HCT116 (cell line): ENCODE data around the gene ARHGAP27. TPM values are rescaled to one million over a fixed set of nuclear protein-coding genes. Genes with fewer than 3 reads are reported as not detected.

Experiments
- ATAC-seq: fragments of 200-7000 bp; cut with Tn5 transposase; 2 replicates; pipeline ENCODE4 v1.9.1; 2020; ENCODE audit warnings: mild to moderate bottlenecking, moderate library complexity
- BruUV-seq: library from RNA; stranded (reverse); fragments of 400-500 nt; replicated peaks from 2 replicates; lab custom pipeline; 2021; lab: Mats Ljungman, UMichigan
- CTCF ChIA-PET: fragments of 300-600 bp; sonication (Branson Sonifier 250); formaldehyde crosslinking; loops from one replicate; lab custom pipeline; 2021; ENCODE audit warnings: antibody characterized with exemption; lab: Charles Lee
- POLR2A ChIA-PET: fragments of 300-600, 350-600 bp; sonication (Branson Sonifier 250); formaldehyde crosslinking; loops from one replicate; lab custom pipeline; 2021; ENCODE audit warnings: antibody characterized with exemption; lab: Charles Lee
- RAD21 ChIA-PET, 2 experiments: fragments of 300-600 bp; sonication (Branson Sonifier 250); formaldehyde crosslinking; loops; one replicate each; lab custom pipeline; 2023; ENCODE audit warnings: low total read pairs in 2 of 2; ENCODE audit not compliant: uncharacterized antibody in 2 of 2, unreplicated experiment in 2 of 2, low non-redundant PET in 1 of 2; lab: Charles Lee
- DNase-seq: peaks from one replicate; pipeline ENCODE4 v3.0.0-alpha.2; 2010; ENCODE audit warnings: low read depth, low spot score
- H2AFZ ChIP-seq: fragments of 200-600 bp; shearing (Covaris generic), sonication (generic); 2 replicates; pipeline ENCODE4 v1.6.1; 2017; ENCODE audit warnings: low read depth, mixed run types, mixed read lengths, antibody characterized with exemption, low read length; ENCODE audit not compliant: poor library complexity, severe bottlenecking
- H3K27ac ChIP-seq: 2 replicates; pipeline ENCODE4 v1.5.1; 2012; ENCODE audit warnings: low read depth, low read length
- H3K27me3 ChIP-seq: fragments of 200-600 bp; sonication (generic); 2 replicates; pipeline ENCODE4 v1.6.1; 2016; ENCODE audit warnings: mixed run types, low read length, mixed read lengths; ENCODE audit not compliant: insufficient read depth
- H3K36me3 ChIP-seq, 2 experiments: fragments of 200-500 bp in 1 of 2; fragments of 200-600 bp in 1 of 2; sonication (Bioruptor generic) in 1 of 2; sonication (generic) in 1 of 2; 2 replicates each; pipeline versions ENCODE4 v1.5.1 to v1.6.1; 2014 to 2016; ENCODE audit warnings: low read length in 2 of 2, inconsistent platforms in 1 of 2, mixed read lengths in 1 of 2, mixed run types in 1 of 2; ENCODE audit not compliant: insufficient read depth in 2 of 2, control insufficient read depth in 1 of 2
- H3K4me1 ChIP-seq, 2 experiments: fragments of 200-600 bp in 1 of 2; sonication (generic) in 1 of 2; 2 replicates each; pipeline versions ENCODE4 v1.5.1 to v1.6.1; 2012 to 2017; ENCODE audit warnings: low read length in 2 of 2, inconsistent platforms in 1 of 2, mild to moderate bottlenecking in 1 of 2, mixed read lengths in 1 of 2, mixed run types in 1 of 2, moderate library complexity in 1 of 2; ENCODE audit not compliant: insufficient read depth in 2 of 2, control insufficient read depth in 1 of 2
- H3K4me2 ChIP-seq: fragments of 200-600 bp; sonication (generic); 2 replicates; pipeline ENCODE4 v1.6.1; 2017; ENCODE audit warnings: mixed run types, low read length, mixed read lengths
- H3K4me3 ChIP-seq, 2 experiments: fragments of 200-600 bp in 1 of 2; sonication (generic) in 1 of 2; replicated peaks in 1 of 2; 2 replicates each; pipeline ENCODE4 v1.5.1; 2011 to 2016; ENCODE audit warnings: low read length in 2 of 2, control low read depth in 1 of 2, low read depth in 1 of 2, mild to moderate bottlenecking in 1 of 2, mixed read lengths in 1 of 2, mixed run types in 1 of 2
- H3K79me2 ChIP-seq: fragments of 200-600 bp; sonication (generic); 2 replicates; pipeline ENCODE4 v1.6.1; 2017; ENCODE audit warnings: mild to moderate bottlenecking, mixed run types, low read length, moderate library complexity, mixed read lengths; ENCODE audit not compliant: insufficient read depth
- H3K9ac ChIP-seq: fragments of 200-600 bp; sonication (generic); 2 replicates; pipeline ENCODE4 v1.6.1; 2016; ENCODE audit warnings: low read length, mixed read lengths
- H3K9me2 ChIP-seq: fragments of 200-600 bp; sonication (generic), shearing (Covaris generic); 2 replicates; pipeline ENCODE4 v1.6.1; 2017; ENCODE audit warnings: mixed run types, mild to moderate bottlenecking, moderate library complexity; ENCODE audit not compliant: insufficient read depth
- H3K9me3 ChIP-seq, 2 experiments: fragments of 200-500 bp in 1 of 2; fragments of 200-600 bp in 1 of 2; sonication (Bioruptor generic) in 1 of 2; sonication (generic) in 1 of 2; 2 replicates each; pipeline ENCODE4 v1.6.1; 2014 to 2017; ENCODE audit warnings: low read length in 2 of 2, mixed read lengths in 2 of 2, inconsistent platforms in 1 of 2, low read depth in 1 of 2, mild to moderate bottlenecking in 1 of 2, mixed run types in 1 of 2, moderate library complexity in 1 of 2; ENCODE audit not compliant: control insufficient read depth in 1 of 2, insufficient read depth in 1 of 2
- H4K20me1 ChIP-seq: fragments of 200-600 bp; sonication (generic), shearing (Covaris generic); 2 replicates; pipeline ENCODE4 v1.6.1; 2017; ENCODE audit warnings: mixed run types, mild to moderate bottlenecking, moderate library complexity; ENCODE audit not compliant: insufficient read depth
- CBX3 ChIP-seq: IDR thresholded peaks from 2 replicates; pipeline ENCODE4 v1.6.1; 2012; ENCODE audit warnings: low read depth
- CEBPB ChIP-seq: IDR thresholded peaks from 2 replicates; pipeline ENCODE4 v1.6.1; 2012; ENCODE audit warnings: low read depth
- EZH2 ChIP-seq: fragments of 200-600 bp; sonication (generic); IDR thresholded peaks from 2 replicates; pipeline ENCODE4 v1.6.1; 2017; ENCODE audit warnings: antibody characterized with exemption, mixed run types
- FOSL1 ChIP-seq: IDR thresholded peaks from 2 replicates; pipeline ENCODE4 v1.6.1; 2012; ENCODE audit warnings: low read depth
- POLR2A ChIP-seq: IDR thresholded peaks from 2 replicates; pipeline ENCODE4 v1.7.0; 2011; ENCODE audit warnings: borderline replicate concordance; ENCODE audit not compliant: insufficient read depth, insufficient read length; ENCODE audit errors: extremely low read depth
- POLR2AphosphoS5 ChIP-seq: IDR thresholded peaks from 2 replicates; pipeline ENCODE4 v1.6.1; 2011; ENCODE audit warnings: mild to moderate bottlenecking, low read depth, low read length, moderate library complexity
- RAD21 ChIP-seq: IDR thresholded peaks from 2 replicates; pipeline ENCODE4 v1.6.1; 2012; ENCODE audit warnings: low read depth, mild to moderate bottlenecking
- SP1 ChIP-seq: IDR thresholded peaks from 2 replicates; pipeline ENCODE4 v1.6.1; 2012; ENCODE audit warnings: low read depth
- SRF ChIP-seq: IDR thresholded peaks from 2 replicates; pipeline ENCODE4 v1.6.1; 2012; ENCODE audit warnings: low read depth
- TCF7L2 ChIP-seq: IDR thresholded peaks from 2 replicates; pipeline ENCODE4 v1.7.0; 2011; ENCODE audit warnings: borderline replicate concordance, inconsistent platforms; ENCODE audit not compliant: insufficient read depth, insufficient read length; ENCODE audit errors: extremely low read depth
- YY1 ChIP-seq: IDR thresholded peaks from 2 replicates; pipeline ENCODE4 v1.6.1; 2011; ENCODE audit warnings: low read length, low read depth, moderate library complexity, mild to moderate bottlenecking; ENCODE audit not compliant: insufficient replicate concordance; ENCODE audit errors: extremely low read depth
- ZFX ChIP-seq: fragments of 450-650 bp; IDR thresholded peaks from 2 replicates; pipeline ENCODE4 v1.6.1; 2017
- intact Hi-C: fragments of 100-400 bp; cut with micrococcal nuclease; formaldehyde crosslinking; loops from 2 replicates; pipeline ENCODE4 v1.10.0; 2022
- total RNA-seq: library from RNA; stranded (reverse); gene quantifications from one replicate; pipeline ENCODE4 v1.2.1, GENCODE V29; 2021; ENCODE audit not compliant: unreplicated experiment
- TF ChIP-seq, protein P1 (sequence below): IDR thresholded peaks from 2 replicates; pipeline ENCODE4 v1.6.1; 2011; ENCODE audit warnings: mild to moderate bottlenecking, low read length, moderate library complexity; ENCODE audit not compliant: insufficient replicate concordance; ENCODE audit errors: extremely low read depth
- TF ChIP-seq, protein P2 (sequence below): IDR thresholded peaks from 2 replicates; pipeline ENCODE4 v1.6.1; 2012

ARHGAP27 gene
- total RNA-seq, 1 experiment from 2014 or later: 46.7 TPM

GRCh38 chr17:45431531-45432404 lies 902 bp downstream of the ARHGAP27 start:
- peak overlapping the region; percentile 71 for H3K9ac ChIP-seq
- POLR2A ChIA-PET: interaction anchor here (0.8 kb wide), 1 partner anchor 180 kb away, joined by 4 read pairs; no protein-coding TSS in a partner anchor
- H3K4me1 ChIP-seq: peaks cover 10 to 41% of the 10 kb centered on the region in 2 experiments
- H2AFZ ChIP-seq: peak overlapping the region; percentile 59
- H3K9me2 ChIP-seq: no peaks in the 10 kb centered on the region
- no peaks in the 10 kb centered on the region for H3K27me3 ChIP-seq
- H3K4me2 ChIP-seq: peak overlapping the region; percentile 100
- H3K27ac ChIP-seq: peak overlapping the region; percentile 51; the same call in 1 of the 2 replicates
- TF ChIP-seq POLR2A: peak; percentile 53
- TF ChIP-seq, protein P1, sequence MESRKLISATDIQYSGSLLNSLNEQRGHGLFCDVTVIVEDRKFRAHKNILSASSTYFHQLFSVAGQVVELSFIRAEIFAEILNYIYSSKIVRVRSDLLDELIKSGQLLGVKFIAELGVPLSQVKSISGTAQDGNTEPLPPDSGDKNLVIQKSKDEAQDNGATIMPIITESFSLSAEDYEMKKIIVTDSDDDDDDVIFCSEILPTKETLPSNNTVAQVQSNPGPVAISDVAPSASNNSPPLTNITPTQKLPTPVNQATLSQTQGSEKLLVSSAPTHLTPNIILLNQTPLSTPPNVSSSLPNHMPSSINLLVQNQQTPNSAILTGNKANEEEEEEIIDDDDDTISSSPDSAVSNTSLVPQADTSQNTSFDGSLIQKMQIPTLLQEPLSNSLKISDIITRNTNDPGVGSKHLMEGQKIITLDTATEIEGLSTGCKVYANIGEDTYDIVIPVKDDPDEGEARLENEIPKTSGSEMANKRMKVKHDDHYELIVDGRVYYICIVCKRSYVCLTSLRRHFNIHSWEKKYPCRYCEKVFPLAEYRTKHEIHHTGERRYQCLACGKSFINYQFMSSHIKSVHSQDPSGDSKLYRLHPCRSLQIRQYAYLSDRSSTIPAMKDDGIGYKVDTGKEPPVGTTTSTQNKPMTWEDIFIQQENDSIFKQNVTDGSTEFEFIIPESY: no peak
- no peak for TF ChIP-seq SP1
- TF ChIP-seq CBX3: no peak
- TF ChIP-seq, protein P2, sequence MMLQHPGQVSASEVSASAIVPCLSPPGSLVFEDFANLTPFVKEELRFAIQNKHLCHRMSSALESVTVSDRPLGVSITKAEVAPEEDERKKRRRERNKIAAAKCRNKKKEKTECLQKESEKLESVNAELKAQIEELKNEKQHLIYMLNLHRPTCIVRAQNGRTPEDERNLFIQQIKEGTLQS: no peak
- no peak for TF ChIP-seq CEBPB
- TF ChIP-seq RAD21: no peak
- no peak for TF ChIP-seq SRF
- peak; percentile 87 for TF ChIP-seq POLR2AphosphoS5
- 0 out of 2 replicates have a peak, but pooled peaks have one; percentile 42 for TF ChIP-seq ZFX
- no peak for TF ChIP-seq TCF7L2
- no peak for TF ChIP-seq YY1
- no peak for TF ChIP-seq EZH2
- no peak for TF ChIP-seq FOSL1
- RAD21 ChIA-PET: no interaction called here
- BruUV-seq: no TSS peak
- H3K9me3 ChIP-seq: no peaks in the 10 kb centered on the region
- no peaks in the 10 kb centered on the region for H4K20me1 ChIP-seq
- peak; percentile 87 for DNase-seq
- H3K4me3 ChIP-seq: peak overlapping the region; percentile 72 to 79
- intact Hi-C loops: no loop called here
- no peaks in the 10 kb centered on the region for H3K36me3 ChIP-seq
- CTCF ChIA-PET: interaction anchor here (0.6 kb wide), 1 partner anchor 208 kb away, joined by 3 read pairs; no protein-coding TSS in a partner anchor
- ATAC-seq: peak; percentile 89
- H3K79me2 ChIP-seq: no peaks in the 10 kb centered on the region
